Endothelial cell of umbilical vein (primary cell): ENCODE results near the gene KLHL36. TPM values are rescaled to one million over a fixed set of nuclear protein-coding genes. Genes with fewer than 3 reads are reported as not detected.

Experiments
- BruUV-seq: library from RNA; stranded (reverse); fragments of 400-500 nt; replicated peaks from 2 replicates; lab custom pipeline; 2021; lab: Mats Ljungman, UMichigan
- CTCF ChIA-PET: fragments of 300-600, 350-600 bp; sonication (Branson Sonifier 250); formaldehyde crosslinking; loops from one replicate; lab custom pipeline; 2021; ENCODE audit warnings: antibody characterized with exemption, inconsistent platforms; lab: Charles Lee
- POLR2A ChIA-PET: fragments of 300-600, 350-600 bp; sonication (Branson Sonifier 250); formaldehyde crosslinking; loops from one replicate; lab custom pipeline; 2021; ENCODE audit warnings: antibody characterized with exemption, inconsistent platforms; lab: Charles Lee
- DNase-seq: peaks from one replicate; pipeline ENCODE4 v3.0.0-alpha.2; 2011; ENCODE audit warnings: low read depth, low spot score
- FAIRE-seq: peaks from 2 replicates; lab custom pipeline; 2011; peaks lifted over from hg19 to GRCh38; lab: Jason Lieb, UNC
- H2AFZ ChIP-seq: 2 replicates; pipeline ENCODE4 v1.6.0; 2012; ENCODE audit warnings: low read depth, low read length, control low read depth, inconsistent platforms
- H3K27ac ChIP-seq: 2 replicates; pipeline ENCODE4 v1.5.1; 2011; ENCODE audit warnings: low read depth, mild to moderate bottlenecking, control low read depth, low read length, moderate library complexity; ENCODE audit not compliant: insufficient read depth
- H3K27me3 ChIP-seq, 2 experiments: 2 replicates each; pipeline versions ENCODE4 v1.6.0 to v1.6.1; 2011; ENCODE audit warnings: low read length in 2 of 2, mixed read lengths in 1 of 2; ENCODE audit not compliant: control insufficient read depth in 2 of 2, insufficient read depth in 2 of 2
- H3K36me3 ChIP-seq, 2 experiments: 2 replicates in 1 of 2; 3 replicates in 1 of 2; pipeline ENCODE4 v1.5.1; 2011; ENCODE audit warnings: low read length in 2 of 2, mild to moderate bottlenecking in 1 of 2, moderate library complexity in 1 of 2; ENCODE audit not compliant: control insufficient read depth in 2 of 2, insufficient read depth in 2 of 2; ENCODE audit errors: extremely low read depth in 1 of 2
- H3K4me1 ChIP-seq: 3 replicates; pipeline ENCODE4 v1.5.1; 2011; ENCODE audit warnings: mild to moderate bottlenecking, low read length; ENCODE audit not compliant: control insufficient read depth, insufficient read depth; ENCODE audit errors: extremely low read depth
- H3K4me2 ChIP-seq: 2 replicates; pipeline ENCODE4 v1.6.1; 2011; ENCODE audit warnings: low read length, control low read depth, mixed read lengths; ENCODE audit not compliant: insufficient read depth
- H3K4me3 ChIP-seq, 3 experiments: fragments of 200-600 bp in 1 of 3; sonication (generic), shearing (Covaris generic) in 1 of 3; replicated peaks in 1 of 3; 2 replicates each; pipeline ENCODE4 v1.5.1; 2011 to 2016; ENCODE audit warnings: control low read depth in 3 of 3, low read length in 3 of 3, mild to moderate bottlenecking in 2 of 3, inconsistent platforms in 1 of 3, low read depth in 1 of 3, moderate library complexity in 1 of 3; ENCODE audit not compliant: insufficient read depth in 1 of 3
- H3K79me2 ChIP-seq: 2 replicates; pipeline ENCODE4 v1.6.0; 2012; ENCODE audit warnings: low read length, inconsistent platforms; ENCODE audit not compliant: control insufficient read depth, insufficient read depth
- H3K9ac ChIP-seq: replicated peaks from 2 replicates; pipeline ENCODE3; 2011; ENCODE audit warnings: low read length, control low read depth; ENCODE audit not compliant: insufficient read depth; ENCODE audit errors: extremely low read depth
- H3K9me1 ChIP-seq: replicated peaks from 3 replicates; pipeline ENCODE4 v1.6.0; 2011; ENCODE audit warnings: mild to moderate bottlenecking, low read length; ENCODE audit not compliant: control insufficient read depth, insufficient read depth; ENCODE audit errors: extremely low read depth
- H3K9me3 ChIP-seq: replicated peaks from 2 replicates; pipeline ENCODE4 v1.5.1; 2012; ENCODE audit warnings: low read length, inconsistent platforms; ENCODE audit not compliant: control insufficient read depth, insufficient read depth
- H4K20me1 ChIP-seq: replicated peaks from 2 replicates; pipeline ENCODE3; 2011; ENCODE audit warnings: mild to moderate bottlenecking, low read length; ENCODE audit not compliant: control insufficient read depth, insufficient read depth; ENCODE audit errors: extremely low read depth
- CTCF ChIP-seq, 2 donors: IDR thresholded peaks; 1 replicate in 1 of 2; 2 replicates in 1 of 2; pipeline ENCODE4 v1.5.1; 2011; ENCODE audit warnings: low read length in 2 of 2, mild to moderate bottlenecking in 2 of 2, moderate library complexity in 2 of 2, control low read depth in 1 of 2, inconsistent platforms in 1 of 2, low read depth in 1 of 2; ENCODE audit not compliant: insufficient read depth in 1 of 2; ENCODE audit errors: extremely low read depth in 1 of 2
- EZH2 ChIP-seq: IDR thresholded peaks from 2 replicates; pipeline ENCODE4 v1.6.1; 2012; ENCODE audit warnings: borderline replicate concordance, low read depth, mild to moderate bottlenecking, moderate library complexity, low read length, inconsistent platforms; ENCODE audit not compliant: severe bottlenecking
- FOS ChIP-seq: IDR thresholded peaks from 2 replicates; pipeline ENCODE4 v1.6.1; 2011; ENCODE audit warnings: mild to moderate bottlenecking, low read length, moderate library complexity, borderline replicate concordance; ENCODE audit not compliant: insufficient read depth
- GATA2 ChIP-seq: IDR thresholded peaks from 2 replicates; pipeline ENCODE4 v1.7.0; 2011; ENCODE audit warnings: low read depth, mild to moderate bottlenecking, moderate library complexity, mixed read lengths, low read length; ENCODE audit not compliant: insufficient read length, insufficient read depth
- JUN ChIP-seq: IDR thresholded peaks from 2 replicates; pipeline ENCODE4 v1.6.1; 2011; ENCODE audit warnings: borderline replicate concordance, low read depth; ENCODE audit not compliant: insufficient read length, insufficient read depth
- MAX ChIP-seq: IDR thresholded peaks from 2 replicates; pipeline ENCODE4 v1.6.1; 2011; ENCODE audit not compliant: insufficient read depth, insufficient read length
- MYC ChIP-seq: IDR thresholded peaks from one replicate; pipeline ENCODE4 v1.6.1; 2011; ENCODE audit warnings: mild to moderate bottlenecking, low read depth, low read length
- POLR2A ChIP-seq: IDR thresholded peaks from 2 replicates; pipeline ENCODE4 v1.6.1; 2012; ENCODE audit warnings: low read depth, mild to moderate bottlenecking, control low read depth, low read length
- POLR2AphosphoS5 ChIP-seq: IDR thresholded peaks from 2 replicates; pipeline ENCODE4 v1.6.1; 2012; ENCODE audit warnings: low read depth, mild to moderate bottlenecking, control low read depth, low read length, moderate library complexity; ENCODE audit not compliant: insufficient read depth
- dilution Hi-C: fragments of 300-500 bp; cut with MboI; formaldehyde crosslinking; loops from one replicate; pipeline ENCODE4 v1.15.0; 2019; ENCODE audit warnings: low sequenced_read_pairs; ENCODE audit not compliant: extremely low pct_ligation_motif_present
- intact Hi-C: fragments of 100-400 bp; cut with micrococcal nuclease; formaldehyde crosslinking; loops from one replicate; pipeline ENCODE4 v1.10.0; 2022
- polyA plus RNA-seq, 4 experiments: library from polyadenylated mRNA; depleted of rRNA in 3 of 4; stranded (reverse) in 3 of 4; unstranded in 1 of 4; fragments of >200 nt; gene quantifications; 2 replicates each; pipeline versions ENCODE4 v1.2.1 to v1.2.3, GENCODE V29; 2011 to 2012; ENCODE audit warnings: missing spikeins in 1 of 4
- total RNA-seq: library from RNA; stranded (reverse); gene quantifications from 2 replicates; pipeline ENCODE4 v1.2.3, GENCODE V29; 2021

Gene KLHL36
- total and polyA plus RNA-seq, 2 donors (not counting 3 experiments of a cell fraction or from before 2014, with no cell fraction given) = 31.3 to 38.8 TPM

DNA sequence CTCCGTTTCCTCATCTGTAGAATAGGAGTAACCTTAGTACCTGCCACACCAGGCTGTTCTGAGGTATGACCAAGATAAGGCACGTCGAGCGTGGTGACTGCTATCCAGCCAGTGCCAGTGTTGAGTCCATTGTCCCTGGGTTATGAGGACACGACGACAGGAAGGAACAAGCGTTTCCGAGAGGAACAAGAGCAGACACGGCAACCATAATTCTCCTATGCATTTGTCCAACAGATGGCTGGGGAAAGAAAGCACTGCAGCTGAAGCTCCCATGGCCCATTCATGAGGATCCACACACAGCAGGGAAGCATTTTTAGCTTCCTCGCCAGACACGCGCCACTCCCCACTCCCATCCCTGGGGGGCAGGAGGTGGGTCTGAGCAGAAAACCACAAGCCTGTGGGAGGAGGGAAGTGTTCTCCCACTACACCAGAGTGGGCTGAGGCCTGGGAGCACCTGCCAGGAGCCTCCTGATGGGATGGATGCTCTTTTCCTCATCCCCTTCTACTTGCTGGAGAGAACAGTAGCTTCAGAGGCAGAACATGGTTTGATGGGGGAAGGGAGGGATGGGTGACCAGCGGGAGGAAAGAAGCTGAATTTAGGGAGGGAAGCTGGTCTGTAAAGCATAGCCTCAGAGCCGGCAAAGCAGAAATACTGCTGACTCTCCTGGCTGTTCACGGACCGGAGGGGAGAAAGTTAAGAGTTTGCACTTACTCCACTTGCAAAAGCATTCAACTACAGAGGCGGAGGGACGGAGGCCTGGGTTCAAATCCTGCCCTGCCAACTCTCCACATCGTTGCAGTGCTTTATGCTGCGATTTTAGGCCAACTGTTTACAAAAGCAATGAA lies 33.1 kb upstream of the KLHL36 start:
- Histone ChIP-seq H3K4me2 (peak overlapping the region; percentile 97), H3K9ac (no peak overlapping the region), H2AFZ (no peak overlapping the region), H3K27me3 (no peaks in the 10 kb centered on the region), H3K4me1 (peaks cover 30% of the 10 kb centered on the region), H3K9me1 (no peaks in the 10 kb centered on the region), H3K9me3 (no peaks in the 10 kb centered on the region), H3K36me3 (peaks cover 0 to 2% of the 10 kb centered on the region in 2 experiments), H3K79me2 (peaks cover 67% of the 10 kb centered on the region), H3K27ac (no peak overlapping the region), H3K4me3 (no peak overlapping the region), H4K20me1 (no peaks in the 10 kb centered on the region)
- ChIA-PET CTCF (no interaction called here), POLR2A (no interaction called here)
- TF ChIP-seq EZH2 = no peak
- TF ChIP-seq POLR2AphosphoS5 = no peak
- TF ChIP-seq MYC = no peak
- no peak for TF ChIP-seq POLR2A
- TF ChIP-seq GATA2 = no peak
- TF ChIP-seq CTCF (IDR thresholded peaks at IDR 0.05; ENCODE audit: extremely low read depth in 1 of 2, insufficient read depth in 1 of 2, low read depth in 1 of 2, low read length in 2 of 2) = no peak
- TF ChIP-seq JUN = no peak
- TF ChIP-seq MAX = no peak
- no peak for TF ChIP-seq FOS
- no peak for DNase-seq
- FAIRE-seq = peak; percentile 37
- intact Hi-C loops = no loop called here
- no TSS peak for BruUV-seq
- dilution Hi-C loops = loop anchor here (25.0 kb wide), 1 partner anchor 103 kb away; the partner anchor contains the start of gene MEAK7
